ENCODE data around the gene TWF2. TPM values are rescaled to one million over a fixed set of nuclear protein-coding genes. Genes with fewer than 3 reads are reported as not detected.

TWF2 gene
- total and polyA plus RNA-seq, 10 of the 15 experiments (the other 5 are each of a cell fraction or from before 2014, with no cell fraction given) = 0.16 to 106 (median 68.5) TPM

DNA sequence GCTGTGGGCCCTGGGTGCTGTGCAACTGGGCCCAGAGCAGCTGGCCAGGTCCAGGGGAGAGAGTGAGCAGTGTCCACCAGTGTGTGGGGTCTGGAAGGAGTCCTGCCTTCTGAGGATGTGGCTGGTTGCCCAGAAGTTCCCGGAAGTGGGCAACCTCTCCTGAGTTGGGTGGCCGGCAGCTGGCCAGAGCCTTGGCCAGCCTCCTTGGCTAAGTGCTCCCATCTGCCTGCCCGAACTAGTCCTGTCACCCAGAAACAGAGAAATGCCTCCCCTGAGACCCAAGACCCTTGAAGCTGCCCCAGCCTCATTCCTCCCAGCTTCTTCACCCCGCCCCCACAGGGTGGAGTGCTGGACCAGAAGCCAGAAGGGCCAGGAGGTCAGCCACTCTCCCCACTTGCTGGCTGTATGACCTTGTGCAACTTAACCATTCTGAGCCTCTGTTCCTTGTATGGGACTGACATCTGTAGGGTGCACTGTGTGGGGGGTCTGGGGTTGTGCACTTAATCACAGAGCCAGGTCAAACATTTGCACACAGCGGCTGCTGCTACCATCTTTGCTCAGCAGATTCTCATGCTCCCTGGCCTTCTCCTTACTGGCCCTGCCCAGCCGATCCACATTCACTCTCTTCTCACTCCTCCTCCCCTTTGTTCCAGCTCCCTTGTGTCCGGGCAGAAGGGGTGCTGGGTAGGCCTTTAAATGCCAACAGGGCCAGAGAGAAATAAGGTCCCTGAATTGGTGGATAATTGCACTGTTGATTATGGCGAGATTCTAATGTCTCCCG lies 48.5 kb downstream of the TWF2 start:
- Histone ChIP-seq H3K27me3 (replicated peaks in 1 of 2; ENCODE audit: control insufficient read depth in 2 of 2, insufficient read depth in 2 of 2, low read length in 1 of 2) (no peaks in the 10 kb centered on the region), H4K20me1 (ENCODE audit: control insufficient read depth, insufficient read depth) (no peaks in the 10 kb centered on the region), H2AFZ (ENCODE audit: control insufficient read depth, low read depth, low read length) (no peak overlapping the region), H3K4me2 (ENCODE audit: control insufficient read depth, insufficient read depth) (no peak overlapping the region), H3K4me3 (no peak overlapping the region), H3K4me1 (ENCODE audit: control insufficient read depth, insufficient read depth, low read length) (no peaks in the 10 kb centered on the region), H3K9ac (ENCODE audit: control insufficient read depth, insufficient read depth, low read length) (no peak overlapping the region), H3K79me2 (ENCODE audit: control insufficient read depth, insufficient read depth, low read length) (no peaks in the 10 kb centered on the region), H3K27ac (ENCODE audit: control insufficient read depth, insufficient read depth) (no peak overlapping the region), H3K36me3 (ENCODE audit: control insufficient read depth in 2 of 2, insufficient read depth in 2 of 2, low read length in 1 of 2) (no peaks in the 10 kb centered on the region), H3K9me3 (replicated peaks; ENCODE audit: control insufficient read depth, insufficient read depth, low read length) (no peaks in the 10 kb centered on the region)
- intact Hi-C loops (cut with micrococcal nuclease; ENCODE audit: unreplicated experiment) (no loop called here), in situ Hi-C loops (cut with MboI) (no loop called here)
- SMC1A ChIA-PET (ENCODE audit: uncharacterized antibody, unreplicated experiment) = no interaction called here
- BruUV-seq (replicated peaks) = no TSS peak
- 46% methylated on average over 9 of the region's 9 CpGs for WGBS (ENCODE audit: insufficient coverage, insufficient replicate concordance, low lambda C conversion rate, missing lambda C conversion rate)
- TF ChIP-seq SREBF1 (IDR thresholded peaks at IDR 0.05; ENCODE audit: low read length) = no peak
- TF ChIP-seq HDAC2 (IDR thresholded peaks at IDR 0.05) = no peak
- POLR2A ChIA-PET = interaction anchor here (0.5 to 0.6 kb wide), 2 partner anchors 44 to 90 kb away, joined by 3 to 4 read pairs; no protein-coding TSS in a partner anchor
- ATAC-seq = no peak
- RAD21 ChIA-PET (ENCODE audit: unreplicated experiment) = no interaction called here
- DNase-seq (ENCODE audit: low read depth, low spot score) = no peak
- no peak for FAIRE-seq
- CTCF ChIA-PET = no interaction called here

GRCh38 chr3:52188556-52188955 lies 50.4 kb downstream of the TWF2 start:
- no TSS peak for BruUV-seq (replicated peaks)
- SMC1A ChIA-PET (ENCODE audit: uncharacterized antibody, unreplicated experiment) = interaction anchor here (0.7 kb wide), 1 partner anchor 164 kb away, joined by 3 read pairs; no protein-coding TSS in a partner anchor
- Histone ChIP-seq H2AFZ (ENCODE audit: control insufficient read depth, low read depth, low read length) (no peak overlapping the region), H3K9me3 (replicated peaks; ENCODE audit: control insufficient read depth, insufficient read depth, low read length) (no peaks in the 10 kb centered on the region), H3K4me1 (ENCODE audit: control insufficient read depth, insufficient read depth, low read length) (no peaks in the 10 kb centered on the region), H3K36me3 (ENCODE audit: control insufficient read depth in 2 of 2, insufficient read depth in 2 of 2, low read length in 1 of 2) (no peaks in the 10 kb centered on the region), H3K27ac (ENCODE audit: control insufficient read depth, insufficient read depth) (no peak overlapping the region), H3K27me3 (replicated peaks in 1 of 2; ENCODE audit: control insufficient read depth in 2 of 2, insufficient read depth in 2 of 2, low read length in 1 of 2) (no peaks in the 10 kb centered on the region), H3K4me3 (no peak overlapping the region), H3K9ac (ENCODE audit: control insufficient read depth, insufficient read depth, low read length) (no peak overlapping the region), H4K20me1 (ENCODE audit: control insufficient read depth, insufficient read depth) (no peaks in the 10 kb centered on the region), H3K4me2 (ENCODE audit: control insufficient read depth, insufficient read depth) (no peak overlapping the region), H3K79me2 (ENCODE audit: control insufficient read depth, insufficient read depth, low read length) (no peaks in the 10 kb centered on the region)
- POLR2A ChIA-PET = interaction anchor here (0.6 kb wide), 1 partner anchor 37 kb away, joined by 5 read pairs; no protein-coding TSS in a partner anchor
- intact Hi-C loops (cut with micrococcal nuclease; ENCODE audit: unreplicated experiment) = no loop called here
- in situ Hi-C loops (cut with MboI) = no loop called here
- DNase-seq (ENCODE audit: low read depth, low spot score) = no peak
- no peak for FAIRE-seq
- ATAC-seq = no peak
- 6% methylated on average over 1 of the region's 1 CpG for WGBS (ENCODE audit: insufficient coverage, insufficient replicate concordance, low lambda C conversion rate, missing lambda C conversion rate)
- CTCF ChIA-PET = interaction anchor here (0.8 kb wide), 1 partner anchor 31 kb away, joined by 3 read pairs; no protein-coding TSS in a partner anchor
- RAD21 ChIA-PET (ENCODE audit: unreplicated experiment) = interaction anchor here (1.0 to 1.4 kb wide), 2 partner anchors 18 to 185 kb away, joined by 3 read pairs; no protein-coding TSS in a partner anchor
- TF ChIP-seq EED (IDR thresholded peaks at IDR 0.05; ENCODE audit: low read depth) (no peak), ATF3 (IDR thresholded peaks at IDR 0.05; ENCODE audit: borderline replicate concordance, extremely low read depth, low read depth, low read length) (no peak), MLLT1 (IDR thresholded peaks at IDR 0.05) (no peak), SIX5 (IDR thresholded peaks at IDR 0.05; ENCODE audit: low read depth, low read length, severe bottlenecking) (no peak), ZNF217 (IDR thresholded peaks at IDR 0.05) (no peak), ATF2 (IDR thresholded peaks at IDR 0.05; ENCODE audit: low read length) (no peak), IKZF1 (conservative IDR thresholded peaks at IDR 0.05) (no peak), RCOR1 (conservative IDR thresholded peaks at IDR 0.05; ENCODE audit: low read depth, low read length) (no peak)
- TF ChIP-seq, protein P1, sequence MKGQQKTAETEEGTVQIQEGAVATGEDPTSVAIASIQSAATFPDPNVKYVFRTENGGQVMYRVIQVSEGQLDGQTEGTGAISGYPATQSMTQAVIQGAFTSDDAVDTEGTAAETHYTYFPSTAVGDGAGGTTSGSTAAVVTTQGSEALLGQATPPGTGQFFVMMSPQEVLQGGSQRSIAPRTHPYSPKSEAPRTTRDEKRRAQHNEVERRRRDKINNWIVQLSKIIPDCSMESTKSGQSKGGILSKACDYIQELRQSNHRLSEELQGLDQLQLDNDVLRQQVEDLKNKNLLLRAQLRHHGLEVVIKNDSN (IDR thresholded peaks at IDR 0.05; ENCODE audit: borderline replicate concordance, extremely low read length, insufficient read depth, low read depth, low read length) = no peak

Data from GM12878 (cell line).